Loucy (cell line): ENCODE results near the gene ACAA1.
A peak's percentile ranks its signal among the peaks of the same experiment; 100 is the strongest.

Experiments
- H2AFZ ChIP-seq: fragments of 200-600 bp; sonication (generic); 2 replicates; pipeline ENCODE4 v1.6.0; 2016; ENCODE audit warnings: antibody characterized with exemption, mild to moderate bottlenecking, low read length, moderate library complexity
- H3F3A ChIP-seq: fragments of 200-600 bp; 2 replicates; pipeline ENCODE4 v1.6.0; 2016; ENCODE audit warnings: antibody characterized with exemption, low read depth, mild to moderate bottlenecking
- H3K27me3 ChIP-seq: fragments of 200-600 bp; sonication (generic); 2 replicates; pipeline ENCODE4 v1.6.1; 2014; ENCODE audit warnings: low read length, mild to moderate bottlenecking; ENCODE audit not compliant: insufficient read depth, poor library complexity, severe bottlenecking
- H3K36me3 ChIP-seq: fragments of 200-600 bp; sonication (generic); 2 replicates; pipeline ENCODE4 v1.6.1; 2016; ENCODE audit warnings: low read length; ENCODE audit not compliant: insufficient read depth
- H3K4me1 ChIP-seq: fragments of 200-600 bp; sonication (generic); 2 replicates; pipeline ENCODE4 v1.5.1; 2014; ENCODE audit warnings: low read length, mild to moderate bottlenecking; ENCODE audit not compliant: insufficient read depth, poor library complexity, severe bottlenecking
- H3K4me2 ChIP-seq: fragments of 200-600 bp; sonication (generic); 2 replicates; pipeline ENCODE4 v1.6.0; 2014; ENCODE audit warnings: antibody characterized with exemption, low read length, low read depth, mild to moderate bottlenecking; ENCODE audit not compliant: poor library complexity, severe bottlenecking
- H3K4me3 ChIP-seq: fragments of 200-600 bp; sonication (generic); 2 replicates; pipeline ENCODE4 v1.5.1; 2014; ENCODE audit warnings: low read length, mild to moderate bottlenecking, mixed read lengths; ENCODE audit not compliant: poor library complexity, severe bottlenecking
- H3K79me2 ChIP-seq: fragments of 200-600 bp; sonication (generic); 2 replicates; pipeline ENCODE4 v1.6.1; 2014; ENCODE audit warnings: low read length; ENCODE audit not compliant: insufficient read depth
- H3K9ac ChIP-seq: fragments of 200-600 bp; sonication (generic); 2 replicates; pipeline ENCODE4 v1.6.0; 2014; ENCODE audit warnings: mild to moderate bottlenecking, low read depth, low read length, moderate library complexity; ENCODE audit not compliant: poor library complexity, severe bottlenecking
- H3K9me2 ChIP-seq: fragments of 200-600 bp; sonication (generic); replicated peaks from 2 replicates; pipeline ENCODE4 v1.6.1; 2016; ENCODE audit warnings: low read depth, low read length, mixed read lengths
- H3K9me3 ChIP-seq: fragments of 200-600 bp; sonication (generic); 2 replicates; pipeline ENCODE4 v1.6.1; 2014; ENCODE audit warnings: mild to moderate bottlenecking, antibody characterized with exemption, low read length, low read depth; ENCODE audit not compliant: insufficient read depth
- H4K20me1 ChIP-seq: fragments of 200-600 bp; sonication (generic); 2 replicates; pipeline ENCODE4 v1.6.0; 2014; ENCODE audit warnings: antibody characterized with exemption, low read length, mild to moderate bottlenecking; ENCODE audit not compliant: insufficient read depth, poor library complexity, severe bottlenecking
- EZH2phosphoT487 ChIP-seq: fragments of 200-600 bp; IDR thresholded peaks from 2 replicates; pipeline ENCODE4 v1.6.1; 2018; ENCODE audit warnings: antibody characterized with exemption, mild to moderate bottlenecking, moderate library complexity, borderline replicate concordance
- TF ChIP-seq, protein P1 (sequence below): fragments of 200-600 bp; sonication (generic); conservative IDR thresholded peaks from 2 replicates; pipeline ENCODE4 v1.5.1; 2014; ENCODE audit warnings: mild to moderate bottlenecking, antibody characterized with exemption, low read length

Gene ACAA1

DNA sequence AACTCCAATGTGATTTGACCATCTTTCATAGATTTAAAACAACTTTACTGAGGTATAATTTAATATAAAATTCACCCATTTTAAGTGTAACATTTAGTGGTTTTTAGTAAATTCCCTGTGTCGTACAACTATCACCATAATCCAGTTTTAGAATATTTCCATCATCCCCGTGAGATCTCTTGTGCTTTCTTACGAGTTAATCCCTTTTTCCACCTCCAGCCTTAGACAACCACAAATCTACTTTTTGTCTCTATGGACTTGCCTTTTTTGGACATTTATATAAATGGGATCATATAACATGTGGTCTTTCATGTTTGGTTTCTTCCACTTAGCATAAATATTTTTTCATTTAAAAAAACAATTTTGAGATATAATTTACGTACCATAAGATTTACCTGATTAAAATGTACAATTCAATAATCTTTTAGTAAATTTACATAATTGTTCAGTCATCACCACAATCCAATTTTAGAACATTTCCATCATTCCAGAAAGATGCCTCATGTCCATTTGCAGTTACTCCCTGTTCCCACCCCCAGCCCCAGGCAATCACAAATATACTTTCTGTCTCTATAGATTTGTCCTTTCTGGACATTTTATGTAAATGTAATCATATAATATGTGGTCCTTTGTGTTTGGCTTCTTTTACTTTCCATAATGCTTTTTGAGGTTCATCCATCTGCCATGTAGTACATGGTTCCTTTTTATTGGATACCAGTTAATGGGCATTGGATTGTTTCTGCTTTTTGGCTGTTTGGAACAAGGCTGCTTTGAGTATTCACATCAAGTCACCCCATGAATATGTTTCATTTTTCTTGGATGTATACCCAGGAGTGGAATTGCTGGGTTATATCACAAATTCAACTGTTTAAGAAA, 31.5 kb upstream of the ACAA1 start:
- H3K4me3 ChIP-seq: peak overlapping the region; percentile 87
- TF ChIP-seq, protein P1, sequence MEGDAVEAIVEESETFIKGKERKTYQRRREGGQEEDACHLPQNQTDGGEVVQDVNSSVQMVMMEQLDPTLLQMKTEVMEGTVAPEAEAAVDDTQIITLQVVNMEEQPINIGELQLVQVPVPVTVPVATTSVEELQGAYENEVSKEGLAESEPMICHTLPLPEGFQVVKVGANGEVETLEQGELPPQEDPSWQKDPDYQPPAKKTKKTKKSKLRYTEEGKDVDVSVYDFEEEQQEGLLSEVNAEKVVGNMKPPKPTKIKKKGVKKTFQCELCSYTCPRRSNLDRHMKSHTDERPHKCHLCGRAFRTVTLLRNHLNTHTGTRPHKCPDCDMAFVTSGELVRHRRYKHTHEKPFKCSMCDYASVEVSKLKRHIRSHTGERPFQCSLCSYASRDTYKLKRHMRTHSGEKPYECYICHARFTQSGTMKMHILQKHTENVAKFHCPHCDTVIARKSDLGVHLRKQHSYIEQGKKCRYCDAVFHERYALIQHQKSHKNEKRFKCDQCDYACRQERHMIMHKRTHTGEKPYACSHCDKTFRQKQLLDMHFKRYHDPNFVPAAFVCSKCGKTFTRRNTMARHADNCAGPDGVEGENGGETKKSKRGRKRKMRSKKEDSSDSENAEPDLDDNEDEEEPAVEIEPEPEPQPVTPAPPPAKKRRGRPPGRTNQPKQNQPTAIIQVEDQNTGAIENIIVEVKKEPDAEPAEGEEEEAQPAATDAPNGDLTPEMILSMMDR: no peak
- TF ChIP-seq EZH2phosphoT487: no peak
- no peaks in the 10 kb centered on the region for H3K36me3 ChIP-seq
- peaks cover 91% of the 10 kb centered on the region for H3K79me2 ChIP-seq
- H3F3A ChIP-seq: no peaks in the 10 kb centered on the region
- H3K9me2 ChIP-seq: no peaks in the 10 kb centered on the region
- peaks cover 78% of the 10 kb centered on the region for H3K4me1 ChIP-seq
- H3K27me3 ChIP-seq: no peaks in the 10 kb centered on the region
- H3K4me2 ChIP-seq: peak overlapping the region; percentile 98
- no peaks in the 10 kb centered on the region for H3K9me3 ChIP-seq
- H3K9ac ChIP-seq: peak overlapping the region; percentile 66
- H4K20me1 ChIP-seq: peaks cover 69% of the 10 kb centered on the region
- no peak overlapping the region for H2AFZ ChIP-seq

DNA sequence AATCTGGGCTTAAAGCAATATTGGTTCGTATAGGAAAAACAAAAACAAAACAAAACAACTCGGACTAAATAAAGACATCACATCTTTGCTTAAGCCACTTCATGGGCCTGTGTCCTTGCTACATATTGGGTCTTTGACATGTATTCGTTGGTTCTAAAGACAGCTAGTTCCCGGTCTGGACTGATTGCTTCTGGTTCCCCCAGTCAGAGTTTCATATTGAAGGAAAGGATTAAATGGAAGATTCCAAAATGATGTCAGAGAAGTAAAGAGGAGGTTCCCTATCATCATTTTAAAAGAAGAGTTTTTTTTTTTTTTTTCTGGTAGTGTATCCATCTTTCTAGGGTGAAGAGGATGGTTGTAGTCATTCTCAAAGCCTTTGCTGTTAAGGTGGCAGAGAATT, 30.7 kb upstream of the ACAA1 start:
- H3K27me3 ChIP-seq: no peaks in the 10 kb centered on the region
- H3K9ac ChIP-seq: peak overlapping the region; percentile 66
- peaks cover 61% of the 10 kb centered on the region for H4K20me1 ChIP-seq
- TF ChIP-seq, protein P1: no peak
- TF ChIP-seq EZH2phosphoT487: no peak
- no peak overlapping the region for H2AFZ ChIP-seq
- peaks cover 83% of the 10 kb centered on the region for H3K79me2 ChIP-seq
- H3K9me3 ChIP-seq: no peaks in the 10 kb centered on the region
- peak overlapping the region; percentile 87 for H3K4me3 ChIP-seq
- H3K4me1 ChIP-seq: peaks cover 70% of the 10 kb centered on the region
- no peaks in the 10 kb centered on the region for H3K9me2 ChIP-seq
- H3F3A ChIP-seq: peaks cover 2% of the 10 kb centered on the region; the same call in 1 of the 2 replicates
- peak overlapping the region; percentile 98 for H3K4me2 ChIP-seq
- no peaks in the 10 kb centered on the region for H3K36me3 ChIP-seq

DNA sequence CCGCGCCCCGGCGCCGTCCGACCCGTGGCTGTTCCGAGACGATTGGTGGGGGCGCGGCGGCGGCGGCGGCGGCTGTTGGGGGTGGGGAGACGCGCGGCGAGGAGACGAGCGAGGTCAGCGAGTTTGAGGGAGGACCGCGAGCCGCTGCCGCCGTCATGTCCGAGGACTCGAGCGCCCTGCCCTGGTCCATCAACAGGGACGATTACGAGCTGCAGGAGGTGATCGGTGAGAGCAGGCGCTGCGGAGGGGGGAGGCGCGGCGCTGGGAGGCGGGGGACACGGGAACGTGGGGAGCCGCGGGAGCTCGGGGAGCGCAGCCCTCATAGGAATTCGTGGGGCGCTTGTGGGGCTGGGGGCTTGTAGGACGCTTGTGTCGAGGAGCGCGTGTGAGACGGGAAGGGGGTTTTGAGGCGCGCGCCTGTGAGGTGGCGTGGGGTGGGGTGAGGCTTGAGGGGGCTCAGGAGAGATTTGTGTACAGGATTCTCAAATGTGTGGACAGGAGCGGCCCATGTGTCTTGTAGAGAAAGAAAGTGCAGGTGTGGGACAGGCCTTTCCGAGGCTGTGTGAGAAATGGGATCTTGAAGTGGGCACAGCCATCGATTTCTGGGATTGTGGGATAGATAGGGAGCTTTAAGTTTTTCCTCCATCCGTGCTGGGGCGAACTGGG, 28.9 kb upstream of the ACAA1 start:
- peaks cover 43% of the 10 kb centered on the region for H4K20me1 ChIP-seq
- peaks cover 53% of the 10 kb centered on the region for H3K4me1 ChIP-seq
- TF ChIP-seq, protein P1: no peak
- peaks cover 2% of the 10 kb centered on the region; the same call in 1 of the 2 replicates for H3F3A ChIP-seq
- H3K27me3 ChIP-seq: no peaks in the 10 kb centered on the region
- H2AFZ ChIP-seq: peak overlapping the region; percentile 85
- H3K9me3 ChIP-seq: no peaks in the 10 kb centered on the region
- H3K4me2 ChIP-seq: peak overlapping the region; percentile 98
- peaks cover 66% of the 10 kb centered on the region for H3K79me2 ChIP-seq
- H3K9ac ChIP-seq: peak overlapping the region; percentile 92
- H3K4me3 ChIP-seq: peak overlapping the region; percentile 87
- H3K9me2 ChIP-seq: no peaks in the 10 kb centered on the region
- H3K36me3 ChIP-seq: no peaks in the 10 kb centered on the region
